Sigmoid colon (tissue), 7 donors: Measurements from ENCODE around the gene PAIP2B. TPM values are rescaled to one million over a fixed set of nuclear protein-coding genes. Genes with fewer than 3 reads are reported as not detected.
A peak's percentile ranks its signal among the peaks of the same experiment; 100 is the strongest.

Experiments
- DNase-seq: peaks from one replicate; pipeline ENCODE4 v3.0.0-alpha.2; 2019
- H3K27ac ChIP-seq, 4 donors: fragments of 200-600 bp; sonication (generic); one replicate each; pipeline ENCODE4 v1.5.1; 2016 to 2019; ENCODE audit warnings: mild to moderate bottlenecking in 1 of 4
- H3K27me3 ChIP-seq, 3 donors: fragments of 200-600 bp; sonication (generic); one replicate each; pipeline ENCODE4 v1.5.1; 2019; ENCODE audit warnings: mild to moderate bottlenecking in 1 of 3
- H3K36me3 ChIP-seq, 4 donors: fragments of 200-600 bp; sonication (generic); one replicate each; pipeline ENCODE4 v1.5.1; 2016 to 2019
- H3K4me1 ChIP-seq, 4 donors: fragments of 200-600 bp; sonication (generic); one replicate each; pipeline ENCODE4 v1.5.1; 2017 to 2019
- H3K4me3 ChIP-seq, 4 donors: fragments of 200-600 bp; sonication (generic); one replicate each; pipeline ENCODE4 v1.5.1; 2017 to 2019; ENCODE audit warnings: mild to moderate bottlenecking in 2 of 4, moderate library complexity in 1 of 4
- H3K9me3 ChIP-seq, 4 donors: fragments of 200-600 bp in 3 of 4; sonication (generic) in 3 of 4; one replicate each; pipeline versions ENCODE4 v1.5.1 to v1.6.1; 2013 to 2019
- CTCF ChIP-seq, 4 experiments: fragments of 450-650 bp in 3 of 4; fragments of 200-600 bp in 1 of 4; IDR thresholded peaks; one replicate each; pipeline ENCODE4 v1.5.1; 2016 to 2019; ENCODE audit warnings: antibody characterized with exemption in 4 of 4, mild to moderate bottlenecking in 3 of 4, moderate library complexity in 2 of 4
- EP300 ChIP-seq, 4 donors: sonication (generic); formaldehyde crosslinking; IDR thresholded peaks; one replicate each; pipeline ENCODE4 v1.6.1; 2017; ENCODE audit warnings: antibody characterized with exemption in 4 of 4
- POLR2A ChIP-seq, 2 donors: fragments of 450-650 bp; IDR thresholded peaks; one replicate each; pipeline ENCODE4 v1.6.1; 2016; ENCODE audit warnings: antibody characterized with exemption in 2 of 2, mild to moderate bottlenecking in 2 of 2, moderate library complexity in 2 of 2
- POLR2AphosphoS5 ChIP-seq, 4 donors: sonication (generic); formaldehyde crosslinking; IDR thresholded peaks; one replicate each; pipeline ENCODE4 v1.6.1; 2017; ENCODE audit warnings: antibody characterized with exemption in 4 of 4
- WGBS, 2 donors: extraction: QIAGEN DNeasy Blood & Tissue Kit; methylation state at CpG; one replicate each; pipeline ENCODE4 v1.1.7; 2013; 5-methylcytosine and 5-hydroxymethylcytosine counted together
- intact Hi-C: fragments of 100-400 bp; cut with DNase I; formaldehyde crosslinking; loops from one replicate; pipeline ENCODE4 v1.15.1; 2023
- polyA plus RNA-seq, 3 donors: library from polyadenylated mRNA; stranded (reverse); fragments of 200-250 nt; gene quantifications; one replicate each; pipeline ENCODE4 v1.2.3, GENCODE V29; 2013
- total RNA-seq, 4 donors: library from RNA; depleted of rRNA; stranded (reverse); fragments of >200 nt; gene quantifications; one replicate each; pipeline ENCODE4 v1.1.0, GENCODE V29; 2016
- donor health status: healthy with polysubstance abuse.
- donor health status: Bipolar disorder and iron deficiency.
- donor health status: healthy.

The PAIP2B gene
- total and polyA plus RNA-seq, 7 donors, result 1.2 to 13.2 (median 8.0) TPM

GRCh38 chr2:71224457-71224856 lies 2.4 kb downstream of the PAIP2B start:
- no peak for DNase-seq
- no peak for TF ChIP-seq POLR2AphosphoS5 (IDR thresholded peaks at IDR 0.05)
- no peak for TF ChIP-seq CTCF (IDR thresholded peaks at IDR 0.05)
- no peak for TF ChIP-seq EP300 (IDR thresholded peaks at IDR 0.05)
- no peak for TF ChIP-seq POLR2A (IDR thresholded peaks at IDR 0.05)
- peaks cover 0 to 17% (median 6%) of the 10 kb centered on the region in 4 donors for H3K4me1 ChIP-seq
- H3K4me3 ChIP-seq, result no peak overlapping the region
- no peak overlapping the region for H3K27ac ChIP-seq
- intact Hi-C loops, result loop anchor here (2.0 kb wide), 1 partner anchor 108 kb away; no protein-coding TSS in a partner anchor
- no peaks in the 10 kb centered on the region for H3K27me3 ChIP-seq
- H3K36me3 ChIP-seq, result no peaks in the 10 kb centered on the region
- 42 to 85% methylated on average over 1 of the region's 1 CpG for WGBS, 2 donors
- peaks cover 0 to 2% (median 0%) of the 10 kb centered on the region in 4 donors for H3K9me3 ChIP-seq

- Histone ChIP-seq H3K27ac (no peak overlapping the region), H3K4me3 (no peak overlapping the region), H3K9me3 (no peaks in the 10 kb centered on the region), H3K27me3 (no peaks in the 10 kb centered on the region), H3K36me3 (no peaks in the 10 kb centered on the region), H3K4me1 (peaks cover 0 to 17% (median 6%) of the 10 kb centered on the region in 4 donors)
- TF ChIP-seq CTCF (IDR thresholded peaks at IDR 0.05) (peak; percentile 18 to 48 (median 42)), POLR2A (IDR thresholded peaks at IDR 0.05) (no peak), EP300 (IDR thresholded peaks at IDR 0.05) (no peak)
- WGBS, 2 donors, result 23 to 40% methylated on average over 3 of the region's 3 CpGs
- intact Hi-C loops, result loop anchor here (2.0 kb wide), 1 partner anchor 109 kb away; no protein-coding TSS in a partner anchor
- DNase-seq, result peak; percentile 80
These were observed 3.1 kb downstream of the PAIP2B start for GRCh38 chr2:71223767-71224333.

- Histone ChIP-seq H3K9me3 (no peaks in the 10 kb centered on the region), H3K4me1 (peaks cover 0 to 3% (median 1%) of the 10 kb centered on the region in 4 donors), H3K4me3 (no peak overlapping the region), H3K27ac (no peak overlapping the region), H3K27me3 (no peaks in the 10 kb centered on the region), H3K36me3 (no peaks in the 10 kb centered on the region)
- TF ChIP-seq CTCF (IDR thresholded peaks at IDR 0.05) (no peak), POLR2AphosphoS5 (IDR thresholded peaks at IDR 0.05) (no peak), EP300 (IDR thresholded peaks at IDR 0.05) (no peak), POLR2A (IDR thresholded peaks at IDR 0.05) (no peak)
- 92 to 96% methylated on average over 2 of the region's 2 CpGs for WGBS, 2 donors
- DNase-seq, result no peak
- intact Hi-C loops, result no loop called here
These were observed 6.2 kb downstream of the PAIP2B start for GRCh38 chr2:71220743-71221142.

- Histone ChIP-seq H3K4me1 (no peaks in the 10 kb centered on the region), H3K27ac (no peak overlapping the region), H3K36me3 (no peaks in the 10 kb centered on the region), H3K9me3 (no peaks in the 10 kb centered on the region), H3K27me3 (no peaks in the 10 kb centered on the region), H3K4me3 (no peak overlapping the region)
- intact Hi-C loops, result no loop called here
- no peak for DNase-seq
- WGBS, 2 donors, result 31 to 86% methylated on average over 1 of the region's 1 CpG
- no peak for TF ChIP-seq CTCF (IDR thresholded peaks at IDR 0.05)
- TF ChIP-seq EP300 (IDR thresholded peaks at IDR 0.05), result no peak
- no peak for TF ChIP-seq POLR2AphosphoS5 (IDR thresholded peaks at IDR 0.05)
- TF ChIP-seq POLR2A (IDR thresholded peaks at IDR 0.05), result no peak
These were observed 10.4 kb downstream of the PAIP2B start for GRCh38 chr2:71216501-71216900.

- TF ChIP-seq POLR2AphosphoS5 (IDR thresholded peaks at IDR 0.05) (no peak), CTCF (IDR thresholded peaks at IDR 0.05) (no peak), EP300 (IDR thresholded peaks at IDR 0.05) (no peak), POLR2A (IDR thresholded peaks at IDR 0.05) (no peak)
- no peak for DNase-seq
- Histone ChIP-seq H3K27ac (no peak overlapping the region), H3K27me3 (no peaks in the 10 kb centered on the region), H3K4me3 (no peak overlapping the region), H3K4me1 (no peaks in the 10 kb centered on the region), H3K36me3 (no peaks in the 10 kb centered on the region), H3K9me3 (no peaks in the 10 kb centered on the region)
- intact Hi-C loops, result no loop called here
- WGBS, 2 donors, result 31 to 82% methylated on average over 3 of the region's 3 CpGs
These were observed 11.5 kb downstream of the PAIP2B start for GRCh38 chr2:71215447-71215846.
